HCEC 1CT (cell line): ENCODE results near the gene APEH.

Experiments
- DNase-seq: peaks from one replicate; pipeline ENCODE4 v3.0.0-alpha.2; 2017

The APEH gene

DNA sequence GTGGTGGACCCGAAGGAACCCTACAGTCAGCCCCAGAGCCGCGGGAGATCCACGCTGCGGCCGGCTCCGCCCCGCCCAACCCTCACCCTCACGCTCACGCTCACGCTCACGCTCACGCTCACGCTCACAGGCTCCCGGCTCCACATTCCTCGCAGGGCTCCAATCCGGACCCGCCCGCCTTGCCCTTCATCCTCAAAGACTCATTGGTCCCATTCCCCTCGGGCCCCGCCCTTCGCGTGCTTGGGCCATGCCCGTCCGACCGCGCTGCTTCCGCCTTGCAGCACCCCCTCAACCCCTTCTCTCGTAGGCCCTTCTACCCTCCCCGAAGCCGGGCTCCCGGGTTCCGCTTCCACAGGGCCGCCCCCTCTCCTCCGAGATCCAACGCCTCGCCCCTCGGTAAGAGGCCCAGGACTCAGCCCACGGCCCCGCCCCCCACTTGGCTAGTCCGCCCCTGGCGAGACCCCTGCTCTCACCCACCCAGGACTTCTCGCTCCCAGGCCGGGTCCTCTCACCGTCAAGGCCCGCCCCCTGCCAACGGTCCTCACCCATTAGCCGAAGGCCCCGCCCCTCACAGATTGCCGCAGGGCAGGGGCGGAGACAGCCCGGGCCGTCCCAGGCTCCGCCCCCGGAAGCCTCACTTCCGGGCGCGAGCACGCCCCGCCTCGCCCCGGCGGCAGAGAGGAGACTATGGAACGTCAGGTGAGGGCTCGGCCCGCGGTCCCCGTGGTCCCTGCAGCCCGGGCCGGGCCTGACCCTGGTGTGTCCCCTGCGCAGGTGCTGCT lies at the start of gene APEH:
TSS of gene APEH (plus strand) at position 637 of the 782 bp plus-strand sequence. CDS start at position 688, 51 bp downstream.
- peak; percentile 98 for DNase-seq

DNA sequence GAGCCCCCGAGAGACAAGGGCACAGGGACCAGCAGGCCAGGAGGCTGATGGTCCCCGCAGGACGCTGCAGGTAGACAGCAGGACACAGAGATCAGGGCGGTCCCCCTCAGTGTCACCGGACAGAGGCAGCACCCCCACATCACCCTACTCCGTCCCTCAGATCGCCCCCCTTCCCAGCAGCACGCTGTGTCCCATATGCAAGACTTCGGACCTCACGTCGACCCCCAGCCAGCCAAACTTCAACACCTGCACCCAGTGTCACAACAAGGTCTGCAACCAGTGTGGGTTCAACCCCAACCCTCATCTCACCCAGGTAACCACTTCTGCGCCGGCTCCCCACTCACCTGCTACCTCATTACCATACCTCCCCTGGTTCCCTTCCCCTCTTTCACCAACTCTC lies 49.1 kb upstream of the APEH start:
- no peak for DNase-seq

DNA sequence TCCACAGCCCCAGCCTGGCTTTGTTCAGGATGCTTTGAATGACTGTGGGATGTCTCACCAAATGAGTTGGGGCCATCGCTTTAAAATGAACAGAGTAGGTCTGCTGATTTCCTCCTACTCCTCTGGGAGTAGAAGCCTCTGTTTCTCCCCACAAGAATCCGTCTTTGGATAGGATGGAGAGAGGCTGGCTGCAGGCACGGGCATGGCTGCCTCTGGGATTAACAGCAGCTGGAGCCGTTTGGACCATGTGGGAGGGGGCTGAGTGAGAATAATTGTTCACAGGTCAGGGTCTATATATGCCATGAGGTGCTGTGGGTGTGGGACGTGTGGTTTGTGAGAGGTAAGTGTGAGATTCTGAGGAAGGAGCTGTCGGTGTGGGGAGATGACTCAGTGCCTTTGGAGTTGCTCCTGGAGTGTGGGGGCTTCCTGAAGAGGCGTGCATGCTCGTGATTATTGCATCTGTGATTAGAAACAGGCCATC lies 48.0 kb upstream of the APEH start:
- no peak for DNase-seq

DNA sequence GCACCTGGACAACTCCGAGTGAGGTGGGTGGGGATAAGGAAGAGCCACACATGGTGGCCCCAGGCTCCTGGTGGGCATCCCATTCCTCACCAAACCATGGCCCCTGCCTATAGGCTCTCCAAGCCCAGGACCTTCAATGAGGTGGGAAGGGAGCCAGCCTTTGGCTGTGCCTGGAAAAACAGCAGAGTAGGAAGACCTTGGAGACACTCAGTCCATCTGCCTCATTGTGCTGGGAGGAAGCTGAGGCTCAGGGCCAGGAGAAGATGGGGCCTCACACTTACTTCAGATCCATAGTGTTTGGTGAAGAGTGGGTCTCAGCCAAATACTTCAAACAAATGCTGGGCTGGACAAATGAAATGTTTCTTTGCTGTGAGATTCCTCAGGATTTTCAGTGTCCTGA lies 47.4 kb upstream of the APEH start:
- no peak for DNase-seq

DNA sequence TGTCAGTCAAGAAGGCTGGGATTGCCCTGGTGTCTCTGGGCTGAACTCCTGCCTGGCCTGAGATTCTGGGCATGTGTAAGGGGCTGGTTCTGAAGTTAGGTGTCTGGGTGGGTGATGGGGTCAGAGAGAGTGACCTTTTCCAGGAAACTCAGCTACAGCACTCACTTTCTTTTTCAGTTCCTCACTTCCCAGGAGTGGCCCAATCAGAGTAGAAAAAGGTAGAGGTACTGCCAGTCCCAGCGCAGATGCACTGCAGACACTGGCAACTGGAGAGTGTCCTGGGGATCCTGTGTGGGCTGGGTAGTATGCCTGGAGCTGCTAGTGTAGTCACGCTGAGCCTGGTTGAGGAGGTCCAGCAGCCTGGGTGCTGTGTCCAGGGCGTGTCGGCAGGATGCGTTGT lies 46.5 kb upstream of the APEH start:
- no peak for DNase-seq

DNA sequence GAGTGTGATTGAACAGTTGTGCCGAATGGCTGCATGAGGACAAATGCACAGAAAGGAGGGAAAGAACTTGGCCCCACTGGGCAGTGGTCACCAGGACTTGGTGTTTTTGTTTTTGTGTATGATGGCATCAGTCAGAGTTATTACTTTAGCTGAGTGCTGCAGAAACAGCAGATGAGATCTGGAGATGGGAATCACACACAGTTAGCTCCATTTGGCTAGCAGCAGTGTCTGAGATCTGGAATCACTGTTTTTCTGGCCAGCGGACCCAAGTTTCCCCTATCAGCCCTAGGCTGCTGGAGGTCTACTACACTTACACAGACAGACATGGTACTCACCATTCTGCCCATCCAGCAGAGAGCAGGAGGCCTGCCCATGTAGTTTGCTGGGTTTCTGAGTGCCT lies 45.9 kb upstream of the APEH start:
- DNase-seq, result no peak

DNA sequence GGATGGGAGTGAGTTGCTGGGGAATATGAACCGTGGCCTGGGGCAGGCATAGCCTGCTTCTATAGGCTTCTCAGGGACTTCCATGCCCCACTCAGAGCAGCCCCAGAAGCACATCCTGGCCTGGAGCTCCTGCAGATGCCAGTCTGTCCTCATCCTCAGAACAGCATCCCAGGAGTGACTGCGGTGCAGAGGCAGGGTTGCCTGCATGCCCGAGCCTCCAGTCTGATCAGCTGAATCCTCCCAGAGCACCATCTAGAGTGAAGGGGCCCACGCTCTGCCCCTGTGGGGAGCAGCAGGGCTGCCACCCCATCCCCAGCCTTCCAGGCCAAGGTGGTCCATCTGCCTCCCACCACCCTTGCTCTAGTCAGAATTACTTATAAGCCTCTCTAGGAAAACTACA lies 44.7 kb upstream of the APEH start:
- DNase-seq, result no peak

DNA sequence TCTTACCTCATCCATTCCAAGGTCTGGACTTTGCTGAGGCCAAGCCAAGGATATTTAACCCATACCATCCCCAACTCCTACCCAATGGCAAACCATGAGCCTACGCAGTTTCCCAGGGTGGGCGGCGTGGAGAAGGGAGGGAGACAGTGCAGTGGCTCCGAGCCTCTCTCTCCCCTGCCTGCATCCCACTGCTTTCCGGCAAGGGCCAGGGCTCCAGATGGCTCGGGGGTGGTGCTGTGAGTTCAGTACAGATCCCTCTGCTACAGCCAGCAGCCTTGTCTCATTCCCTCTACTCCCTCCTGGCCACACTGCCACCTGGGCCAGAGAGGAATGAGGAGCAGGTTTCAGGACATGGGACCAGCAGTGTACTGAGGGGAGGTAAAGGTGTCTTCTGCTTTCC lies 44.3 kb upstream of the APEH start:
- no peak for DNase-seq

DNA sequence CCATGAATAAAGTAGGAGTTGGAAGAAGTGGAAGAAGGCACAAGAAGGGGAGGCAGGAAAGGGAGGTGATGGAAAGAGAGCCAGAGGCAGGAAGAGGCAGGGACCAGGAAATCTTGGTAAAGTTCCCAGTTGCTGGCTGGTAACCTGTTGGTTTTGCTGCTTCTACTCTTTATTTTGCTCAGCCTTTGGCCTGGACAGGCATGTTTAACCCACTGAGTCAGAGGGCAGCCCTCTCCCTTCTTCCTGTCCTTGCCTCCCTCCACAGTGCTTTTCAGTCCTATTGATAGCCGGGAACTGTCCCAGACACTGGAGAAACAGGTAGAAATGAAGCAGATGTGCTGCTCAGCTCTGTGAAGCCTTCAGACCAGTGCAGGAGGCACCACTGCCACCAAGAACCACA lies 43.4 kb upstream of the APEH start:
- no peak for DNase-seq

DNA sequence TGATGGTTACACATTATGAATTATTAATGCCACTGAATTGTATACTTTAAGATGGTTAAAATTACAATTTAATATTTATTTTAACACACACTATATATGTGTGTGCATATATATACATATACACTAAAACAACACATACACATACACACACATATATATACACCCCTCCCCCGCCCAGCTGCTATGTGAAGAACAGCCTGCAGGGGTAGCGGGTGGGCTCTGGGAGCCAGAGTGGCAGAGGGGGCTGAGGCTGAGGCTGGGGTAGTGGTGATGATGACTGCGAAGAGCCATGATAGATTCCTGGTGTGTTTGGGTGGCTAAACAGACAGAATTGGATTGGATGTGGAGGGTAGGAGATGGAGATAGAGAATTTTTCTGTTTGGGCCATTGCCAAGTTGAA lies 39.4 kb upstream of the APEH start:
- DNase-seq, result no peak

DNA sequence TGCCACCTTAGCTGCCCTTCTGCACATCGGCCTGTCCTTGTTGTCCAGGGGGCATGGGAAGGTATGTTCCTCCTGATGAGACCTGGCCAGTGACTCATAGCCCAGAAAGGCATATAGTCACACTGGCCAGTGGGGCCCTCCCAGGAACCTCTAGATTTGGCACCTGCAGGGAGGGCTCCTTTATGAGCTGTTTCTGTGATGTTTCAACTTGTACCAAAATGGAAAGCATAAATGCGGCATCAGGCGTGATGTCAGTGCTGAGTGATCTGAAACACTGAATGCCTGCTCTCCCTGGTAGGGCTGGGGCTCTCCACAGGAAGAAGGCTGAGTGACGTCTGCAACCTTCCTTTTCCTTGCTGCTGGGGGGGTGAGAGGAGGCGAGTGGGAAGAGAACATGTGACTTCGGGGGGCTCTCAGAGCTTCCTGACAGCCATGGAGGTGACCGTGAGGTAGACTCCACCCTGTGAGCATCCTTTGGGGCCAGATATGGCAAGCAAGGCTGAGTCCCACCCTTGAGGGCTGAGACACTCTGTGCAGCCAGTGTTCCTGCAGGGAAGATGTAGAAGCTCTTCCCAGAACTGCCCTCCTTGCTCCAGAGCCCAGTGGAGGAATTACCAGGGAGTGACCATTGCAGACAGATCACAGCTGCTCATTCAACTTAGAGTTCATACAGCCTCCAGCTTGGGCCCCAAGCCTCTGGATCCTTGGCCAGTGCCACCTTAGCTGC lies 37.1 kb upstream of the APEH start:
- DNase-seq, result no peak

DNA sequence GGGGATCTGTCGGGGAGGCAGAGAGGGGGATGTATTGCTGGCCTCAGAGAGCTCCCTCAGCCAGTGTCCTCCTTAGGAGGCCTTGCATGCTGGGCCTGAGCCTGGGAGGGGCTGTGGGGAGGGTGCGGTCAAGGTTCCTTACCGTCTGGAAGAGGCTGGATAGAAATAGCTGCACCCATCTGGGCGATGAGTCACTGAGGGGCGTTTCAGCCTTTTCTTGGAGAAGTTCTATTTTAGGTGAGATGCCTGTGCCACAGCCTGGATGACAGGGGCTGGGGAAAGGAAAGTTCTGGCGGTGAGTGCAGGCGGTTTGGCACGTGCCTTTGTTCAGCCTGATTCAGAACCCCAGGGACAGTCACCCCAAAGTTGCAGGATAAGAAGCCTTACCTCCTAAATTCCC lies 35.7 kb upstream of the APEH start:
- peak; percentile 33 for DNase-seq

DNA sequence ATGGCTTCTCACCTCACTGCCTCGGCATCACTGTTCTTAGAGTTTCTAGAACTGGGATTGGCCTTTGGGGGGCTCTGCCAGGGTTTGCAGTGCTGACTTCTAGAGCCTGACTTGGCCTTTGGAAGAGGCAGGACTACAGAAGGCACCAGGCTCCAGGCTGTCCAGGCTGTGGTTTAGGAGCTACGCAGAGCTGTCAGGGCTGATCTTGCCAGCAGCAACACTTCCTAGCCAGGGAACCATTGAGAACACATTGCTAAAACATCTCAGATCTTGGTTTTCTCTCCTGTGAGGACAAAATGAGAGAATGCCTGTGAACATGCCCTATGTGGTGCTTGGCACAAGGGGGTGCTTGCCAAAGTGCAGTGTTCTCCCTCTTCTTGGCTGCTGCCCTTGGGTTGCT lies 34.6 kb upstream of the APEH start:
- no peak for DNase-seq

DNA sequence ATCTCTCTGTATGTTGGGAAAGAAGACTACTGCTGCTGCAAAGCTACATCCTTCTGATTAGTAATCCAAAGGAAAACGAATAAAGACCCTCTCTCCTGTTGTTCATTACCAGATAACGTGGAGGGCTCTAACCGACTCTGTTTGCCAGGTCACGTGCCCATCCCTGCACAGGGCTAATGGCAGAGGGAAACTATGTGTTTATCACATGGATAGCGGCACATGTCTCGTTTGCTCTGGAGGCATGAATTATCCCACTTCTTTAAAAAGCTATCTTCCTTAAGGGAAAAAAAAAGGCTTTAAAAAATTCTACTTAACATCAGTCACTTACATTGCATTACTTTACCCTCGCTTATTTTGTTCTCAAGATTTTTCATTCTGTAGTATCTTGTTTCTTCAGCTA lies 32.9 kb upstream of the APEH start:
- no peak for DNase-seq

DNA sequence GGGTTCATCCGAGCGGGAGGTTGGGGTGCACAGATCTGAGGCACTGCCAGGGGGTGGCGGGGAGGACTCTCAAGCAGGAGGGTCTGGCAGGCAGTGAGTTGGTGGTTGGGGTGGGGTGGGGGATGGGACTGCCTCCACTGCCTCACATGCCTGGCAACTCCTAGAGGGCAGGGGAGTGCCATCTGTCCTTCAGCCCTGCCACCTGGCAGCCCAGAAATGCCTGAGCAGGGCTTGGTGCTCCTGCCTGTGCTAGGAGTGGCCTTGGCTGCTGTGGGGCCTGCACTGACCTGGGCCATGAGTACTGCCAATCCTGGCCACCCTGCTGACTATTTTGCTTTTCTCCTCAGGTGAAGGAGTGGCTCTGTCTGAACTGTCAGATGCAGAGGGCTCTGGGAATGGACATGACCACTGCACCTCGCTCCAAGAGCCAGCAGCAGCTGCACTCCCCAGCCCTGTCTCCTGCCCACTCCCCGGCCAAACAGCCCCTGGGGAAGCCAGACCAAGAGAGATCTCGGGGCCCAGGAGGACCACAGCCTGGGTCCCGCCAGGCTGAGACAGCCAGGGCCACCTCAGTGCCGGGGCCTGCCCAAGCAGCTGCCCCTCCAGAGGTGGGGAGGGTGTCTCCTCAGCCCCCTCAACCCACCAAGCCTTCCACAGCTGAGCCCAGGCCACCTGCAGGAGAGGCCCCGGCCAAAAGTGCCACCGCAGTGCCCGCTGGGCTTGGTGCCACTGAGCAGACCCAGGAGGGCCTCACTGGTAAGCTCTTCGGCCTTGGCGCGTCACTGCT lies 32.0 kb upstream of the APEH start:
- DNase-seq, result no peak

DNA sequence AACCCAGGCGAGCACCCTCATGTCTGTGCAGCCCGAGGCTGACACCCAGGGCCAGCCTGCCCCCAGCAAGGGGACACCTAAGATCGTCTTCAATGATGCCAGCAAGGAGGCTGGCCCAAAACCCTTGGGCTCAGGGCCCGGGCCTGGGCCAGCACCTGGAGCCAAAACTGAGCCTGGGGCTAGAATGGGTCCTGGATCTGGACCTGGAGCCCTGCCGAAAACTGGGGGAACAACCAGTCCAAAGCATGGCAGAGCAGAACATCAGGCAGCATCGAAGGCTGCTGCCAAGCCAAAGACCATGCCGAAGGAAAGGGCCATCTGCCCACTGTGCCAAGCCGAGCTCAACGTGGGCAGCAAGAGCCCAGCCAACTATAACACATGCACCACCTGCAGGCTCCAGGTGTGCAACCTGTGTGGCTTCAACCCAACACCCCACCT lies 31.4 kb upstream of the APEH start:
- DNase-seq, result no peak

DNA sequence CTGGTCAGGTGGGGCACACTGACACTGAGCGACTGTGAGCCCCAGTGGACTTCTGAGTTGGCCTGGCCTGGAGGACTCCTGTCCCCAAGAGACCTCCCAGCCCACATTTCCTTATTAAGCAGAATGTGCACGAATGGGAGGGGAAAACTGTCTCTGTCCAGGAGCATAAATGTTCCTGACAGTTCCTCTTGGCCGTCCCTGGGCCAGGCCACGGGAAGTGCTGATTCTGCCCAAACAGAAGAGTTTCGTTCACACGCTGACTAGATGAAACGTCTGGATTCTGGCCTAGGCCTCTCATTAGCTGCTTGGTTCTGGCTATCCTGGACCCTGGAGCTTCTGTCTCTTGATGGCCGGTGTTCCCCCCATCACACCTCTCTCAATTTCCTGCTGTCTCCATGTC lies 29.5 kb upstream of the APEH start:
- no peak for DNase-seq

DNA sequence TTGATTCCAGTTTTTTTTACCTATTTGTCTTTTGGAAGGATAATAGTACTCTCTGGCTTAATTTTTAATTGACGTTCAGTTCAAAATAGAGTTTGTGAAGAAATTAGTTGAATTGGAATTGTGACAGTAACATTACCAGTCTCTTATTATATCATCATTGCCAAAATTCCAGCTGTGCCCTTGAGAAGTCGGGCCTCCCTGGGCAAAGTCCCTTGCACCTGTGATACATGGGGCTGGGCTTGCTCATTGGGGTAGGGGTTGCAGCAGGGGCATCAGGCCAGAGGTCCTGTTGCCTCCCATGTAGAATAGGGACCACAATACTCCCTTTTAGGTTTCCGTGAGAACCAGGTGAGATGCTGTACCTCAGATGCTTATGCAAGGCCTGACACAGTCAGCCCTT lies 27.9 kb upstream of the APEH start:
- DNase-seq, result no peak

DNA sequence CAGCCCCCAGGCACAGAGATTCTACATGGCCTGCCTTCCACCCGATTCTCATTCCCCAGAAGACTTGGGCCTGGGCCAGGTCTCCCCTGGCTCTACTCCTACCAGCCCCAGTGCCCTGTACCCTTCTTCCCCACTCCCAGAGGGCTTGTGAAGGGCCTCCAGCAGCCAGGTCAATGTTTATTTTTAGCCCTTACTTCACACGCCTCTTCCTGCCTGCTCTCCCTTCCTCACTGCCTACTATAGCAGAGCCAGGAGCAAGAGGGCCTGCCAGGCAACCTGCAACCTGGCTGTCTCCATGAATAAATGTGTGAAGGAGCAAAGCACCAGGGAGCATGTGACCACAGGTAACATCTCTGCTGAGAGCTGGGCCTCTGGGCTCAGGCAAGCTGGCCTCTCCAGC lies 26.4 kb upstream of the APEH start:
- no peak for DNase-seq

DNA sequence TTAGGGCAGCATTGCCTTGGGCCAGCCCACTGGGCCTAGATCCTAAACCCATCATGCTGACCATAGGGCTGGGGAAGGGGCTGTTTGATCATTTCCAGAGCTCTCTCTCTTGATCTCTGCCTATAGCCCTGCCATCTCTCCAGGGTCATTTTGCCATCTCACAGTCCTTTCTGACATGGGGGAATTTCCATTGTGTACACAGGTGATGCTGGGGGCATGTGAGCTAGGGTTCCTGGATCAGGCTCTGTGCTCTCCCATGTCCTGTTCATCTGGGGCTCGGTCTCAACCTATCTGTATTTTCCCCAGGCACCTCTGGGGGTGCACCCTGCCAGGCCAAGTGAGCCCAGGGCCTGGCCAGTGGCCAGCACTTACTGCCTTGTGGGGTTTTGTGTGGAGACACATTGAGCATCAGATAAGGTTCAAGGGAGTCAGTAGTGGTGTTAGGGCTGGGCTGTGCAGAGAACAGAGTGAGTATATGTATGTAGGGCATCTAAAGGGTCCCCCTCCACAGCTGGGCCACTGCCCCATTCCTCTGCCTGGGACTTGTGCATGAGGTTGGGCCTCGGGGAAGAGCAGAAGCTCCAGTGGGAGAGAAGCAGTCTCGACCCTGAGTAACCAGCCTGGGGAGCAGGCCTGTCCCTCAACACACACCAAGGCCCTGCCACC lies 25.7 kb upstream of the APEH start:
- no peak for DNase-seq

DNA sequence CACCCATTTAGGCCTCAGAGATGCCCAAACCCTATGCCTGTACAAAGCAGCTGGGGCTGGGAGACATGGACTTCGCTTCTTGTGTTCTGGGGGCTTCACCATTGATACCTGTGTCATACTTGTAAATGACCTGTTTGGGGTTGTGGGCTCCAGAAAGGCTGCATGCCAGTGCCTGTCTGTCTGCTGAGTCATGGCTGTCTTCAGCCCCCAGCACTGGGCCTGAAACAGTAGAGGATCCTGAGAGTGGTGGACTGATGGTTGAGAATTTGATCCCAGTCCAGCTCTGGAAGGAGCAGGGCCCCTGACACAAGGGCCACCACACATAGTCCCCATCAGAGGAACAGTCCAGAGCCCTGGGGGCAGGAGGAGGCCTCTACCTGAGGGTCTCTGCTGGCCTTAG lies 24.6 kb upstream of the APEH start:
- DNase-seq, result no peak

DNA sequence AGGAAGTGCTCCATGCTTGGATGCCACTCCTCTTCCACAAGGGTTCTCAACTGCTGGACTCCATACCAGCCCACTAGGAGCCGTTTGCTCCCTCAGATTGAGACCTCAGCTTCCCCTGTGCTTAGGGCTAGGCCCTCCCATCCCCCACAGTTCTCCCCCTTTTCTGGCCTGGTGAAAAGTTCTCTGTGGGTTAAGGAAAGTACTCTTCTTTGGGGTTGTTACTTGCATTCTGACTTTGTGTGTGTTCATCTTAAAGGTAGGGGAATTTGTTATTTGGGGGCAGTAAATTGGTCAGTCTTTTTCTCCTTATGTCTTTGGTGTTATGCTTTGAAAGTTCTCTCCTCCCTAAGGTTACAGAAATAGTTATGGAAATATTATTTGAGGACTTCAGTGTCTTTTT lies 24.0 kb upstream of the APEH start:
- DNase-seq, result no peak

DNA sequence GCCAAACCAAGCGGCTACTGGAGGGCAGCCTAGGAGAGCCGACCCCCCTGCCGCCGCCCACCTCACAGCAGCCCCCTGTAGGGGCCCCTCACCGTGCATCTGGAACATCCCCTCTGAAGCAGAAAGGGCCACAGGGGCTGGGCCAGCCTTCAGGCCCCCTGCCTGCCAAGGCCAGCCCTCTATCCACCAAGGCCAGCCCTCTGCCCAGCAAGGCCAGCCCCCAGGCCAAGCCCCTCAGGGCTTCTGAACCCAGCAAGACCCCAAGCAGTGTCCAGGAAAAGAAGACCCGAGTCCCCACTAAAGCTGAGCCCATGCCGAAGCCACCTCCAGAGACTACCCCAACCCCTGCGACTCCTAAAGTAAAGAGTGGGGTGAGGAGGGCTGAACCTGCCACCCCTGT lies 23.5 kb upstream of the APEH start:
- no peak for DNase-seq
